HG02852 (cell line): ENCODE measurements around the gene MRPL42.
"Not testable (repeated sequence)": the region's sequence is repeated elsewhere in the genome, so short reads cannot be mapped to it uniquely, and the experiment has no call there.

ENCODE experiments used
- ATAC-seq: cut with Tn5 transposase; IDR thresholded peaks from one replicate; pipeline ENCODE4 v1.9.1; 2021; ENCODE audit warnings: mild to moderate bottlenecking, moderate library complexity; ENCODE audit not compliant: unreplicated experiment

Gene MRPL42

DNA sequence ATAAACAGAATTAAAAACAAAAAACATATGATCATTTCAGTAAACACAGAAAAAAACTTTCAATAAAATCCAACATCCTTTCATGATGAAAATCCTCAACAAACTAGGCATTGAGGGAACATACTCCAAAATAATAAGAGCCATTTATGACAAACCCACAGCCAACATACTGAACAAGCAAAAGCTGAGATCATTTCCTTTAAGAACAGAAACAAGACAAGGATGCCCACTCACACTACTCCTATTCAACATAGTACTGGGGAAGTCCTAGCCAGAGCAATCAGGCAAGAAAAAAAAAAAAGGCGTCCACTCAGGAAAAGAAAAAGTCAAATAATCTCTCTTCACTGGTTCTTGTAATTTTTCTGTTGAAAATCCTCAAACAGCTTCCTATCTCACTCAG lies 30.1 kb downstream of the MRPL42 start:
- no peak for ATAC-seq

DNA sequence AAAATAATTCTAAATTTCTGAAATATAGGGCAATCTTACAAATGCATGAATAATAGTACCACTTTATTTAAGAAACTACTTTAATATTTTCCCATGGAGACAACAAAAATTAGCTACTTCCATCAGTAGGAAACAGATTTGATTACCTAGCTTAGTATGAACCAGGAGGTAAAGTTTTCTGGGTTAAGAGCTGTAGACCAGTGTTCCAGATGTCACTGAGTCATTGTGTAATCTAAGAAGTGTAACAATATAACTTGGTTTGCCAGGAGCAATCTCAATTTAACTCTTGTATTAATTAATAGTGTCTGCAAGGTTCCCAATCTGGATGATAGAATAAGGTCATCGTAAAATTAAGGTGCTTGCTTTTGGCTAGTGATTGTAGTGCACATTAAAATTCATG lies 31.5 kb downstream of the MRPL42 start:
- ATAC-seq = not testable (repeated sequence)

DNA sequence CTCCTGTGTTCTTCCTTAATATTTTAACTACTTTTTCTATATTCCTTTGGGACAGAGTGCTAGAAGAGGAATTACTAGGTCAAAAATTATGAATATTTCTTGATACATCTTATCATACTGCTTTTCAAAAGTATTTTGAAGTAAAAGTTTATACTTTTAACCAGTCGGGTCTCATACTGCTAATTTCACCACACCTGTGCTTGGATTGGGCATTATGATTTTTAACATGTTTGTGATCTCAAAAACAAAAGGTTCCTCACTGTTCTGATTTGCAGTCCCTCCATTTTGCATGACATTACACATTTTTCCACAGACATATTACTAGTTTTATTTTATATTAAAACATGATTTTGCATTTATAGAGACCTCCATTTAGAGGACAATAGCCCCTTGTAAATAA lies 32.9 kb downstream of the MRPL42 start:
- ATAC-seq = no peak

DNA sequence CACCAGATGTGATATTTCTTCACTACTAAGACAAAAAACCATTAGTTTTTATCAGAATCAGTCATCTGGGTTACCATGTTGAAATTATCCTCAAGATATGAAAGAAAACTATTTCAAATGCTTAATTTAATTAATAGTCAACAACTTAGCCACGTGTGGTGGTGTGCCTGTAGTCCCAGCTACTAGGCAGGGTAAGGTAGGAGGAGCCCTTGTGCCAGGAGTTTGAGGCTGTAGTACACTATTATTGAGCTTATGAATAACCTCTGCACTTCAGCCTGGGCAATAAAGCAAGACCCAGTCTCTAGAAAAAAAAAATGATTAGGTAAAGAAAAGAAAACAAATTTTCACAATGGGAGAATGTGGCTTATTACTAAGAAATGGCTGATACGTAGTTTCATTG lies 33.4 kb downstream of the MRPL42 start:
- no peak for ATAC-seq

DNA sequence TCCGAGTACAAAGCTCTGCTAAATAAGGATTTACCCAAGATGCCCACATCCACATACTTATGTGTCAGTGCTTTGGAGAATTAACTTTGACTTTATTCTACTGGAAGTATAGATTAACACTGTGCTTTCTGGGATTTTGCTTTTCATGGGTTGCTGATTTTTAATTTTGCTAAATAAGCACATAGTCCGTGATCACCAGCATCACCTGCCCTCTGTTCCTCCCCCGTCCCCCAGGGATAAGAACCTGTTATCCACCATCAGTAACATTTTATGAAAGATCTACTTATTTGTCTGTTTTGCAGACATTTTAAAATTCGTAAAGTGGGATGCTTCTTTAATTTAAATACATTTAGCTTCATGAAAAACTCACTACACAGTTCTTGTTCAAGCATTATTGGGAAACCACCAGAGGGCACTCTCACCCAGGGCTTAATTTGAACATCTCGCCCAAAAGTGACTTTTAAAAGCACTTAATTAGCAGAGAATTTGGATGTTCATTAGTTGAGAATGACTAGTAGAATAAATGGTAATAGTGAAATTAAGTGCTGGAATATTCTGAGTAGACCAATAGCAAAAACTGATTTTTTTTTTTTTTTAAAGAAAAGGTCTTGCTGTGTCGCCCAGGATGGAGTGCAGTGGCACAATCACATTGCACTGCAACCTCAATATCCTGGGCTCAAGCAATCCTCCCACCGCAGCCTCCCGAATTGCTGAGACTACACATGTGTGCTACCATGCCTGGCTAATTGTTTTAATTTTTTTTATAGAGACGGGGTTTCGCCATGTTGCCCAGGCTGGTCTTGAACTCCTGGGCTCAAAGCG lies 35.7 kb downstream of the MRPL42 start:
- no peak for ATAC-seq

DNA sequence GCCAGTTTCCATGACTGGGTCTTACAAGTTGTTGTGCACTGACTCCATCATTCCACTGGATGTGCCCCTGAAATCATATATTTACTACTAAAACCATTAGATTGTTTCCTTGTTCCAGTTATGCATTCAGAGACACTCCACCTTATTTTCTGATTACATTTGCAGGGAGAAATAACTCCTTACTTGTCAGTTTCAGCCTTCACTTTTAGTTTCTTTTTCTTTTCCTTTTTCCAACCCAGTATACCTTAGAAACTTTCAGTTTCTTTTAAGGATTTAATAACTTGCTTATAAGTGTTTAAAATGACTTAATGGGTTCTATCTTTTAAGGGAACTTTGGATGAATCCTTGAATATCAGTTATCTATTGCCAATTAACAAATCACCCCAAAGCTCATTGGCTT lies 39.9 kb downstream of the MRPL42 start:
- no peak for ATAC-seq

DNA sequence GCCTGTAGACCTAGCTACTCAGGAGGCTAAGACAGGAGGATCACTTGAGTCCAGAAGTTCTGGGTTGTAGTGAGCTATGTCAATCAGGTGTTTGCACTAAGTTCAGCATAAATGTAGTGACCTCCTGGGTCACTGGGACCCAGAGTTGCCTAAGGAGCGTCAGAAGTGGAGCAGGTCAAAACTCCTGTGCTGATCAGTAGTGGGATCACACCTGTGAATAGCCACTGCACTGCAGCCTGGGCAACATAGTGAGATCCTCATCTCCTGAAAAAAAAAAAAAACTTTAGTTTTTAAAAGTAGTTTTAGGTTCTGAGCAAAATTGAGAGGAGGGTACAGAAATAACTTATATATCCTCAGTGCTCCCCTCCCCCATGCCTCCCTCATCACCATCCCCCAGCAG lies 42.2 kb downstream of the MRPL42 start:
- ATAC-seq = no peak

DNA sequence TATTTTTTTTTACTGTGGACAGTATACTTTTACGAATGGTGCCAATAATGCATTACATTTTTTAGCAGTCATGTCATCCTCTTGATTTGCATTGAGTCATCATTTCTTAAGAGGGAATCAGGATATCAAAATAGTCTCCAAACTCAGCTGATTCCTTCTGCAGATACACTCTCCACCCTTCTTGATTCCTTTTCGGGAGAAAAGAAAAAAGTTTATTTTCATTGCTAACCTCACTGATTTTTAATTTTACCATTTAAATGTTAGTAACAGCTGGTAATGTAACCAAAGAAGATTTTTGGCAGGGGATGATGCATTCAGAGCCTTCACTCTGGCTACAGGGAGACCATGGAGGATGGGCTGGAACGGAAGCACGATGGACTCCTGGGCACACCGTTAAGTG lies 47.5 kb downstream of the MRPL42 start:
- no peak for ATAC-seq

DNA sequence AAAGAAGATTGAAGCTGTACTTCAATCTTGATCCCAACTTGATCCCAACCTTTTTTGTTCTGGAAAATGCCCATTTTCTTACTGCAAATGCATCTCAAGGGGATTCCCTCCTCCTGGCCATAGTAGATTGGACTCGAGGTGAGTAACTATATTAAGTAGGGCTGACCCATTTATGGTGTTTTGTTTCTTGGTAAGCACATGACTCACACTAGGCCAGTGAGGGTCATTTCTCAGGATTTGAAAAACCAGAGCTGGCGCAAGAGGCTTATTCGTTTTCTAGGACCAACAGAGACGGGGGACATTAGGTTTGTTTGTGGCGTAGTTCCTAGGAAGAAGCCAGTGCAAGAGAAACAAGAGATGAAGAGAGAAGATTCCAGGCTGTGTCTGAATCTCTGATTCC lies 51.4 kb downstream of the MRPL42 start:
- no peak for ATAC-seq

DNA sequence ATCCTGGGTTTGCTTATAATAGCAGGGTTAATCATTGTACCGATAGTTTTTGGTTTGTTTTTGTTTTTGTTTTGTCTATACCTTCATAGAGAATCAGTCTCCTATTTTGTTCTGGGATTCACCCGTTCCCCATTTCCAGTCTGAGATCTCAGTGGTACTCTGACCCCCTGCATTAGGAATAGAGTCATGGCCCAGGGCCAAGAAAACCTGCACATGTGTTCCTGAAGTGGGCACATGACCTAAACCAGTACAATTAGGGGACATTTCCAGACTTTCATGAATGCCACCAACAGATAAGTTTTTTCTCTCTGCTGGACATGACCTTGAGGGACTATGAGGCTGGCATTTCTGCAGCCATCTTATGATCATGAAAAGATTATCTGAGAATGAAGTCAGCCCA lies 52.5 kb downstream of the MRPL42 start:
- ATAC-seq = no peak

DNA sequence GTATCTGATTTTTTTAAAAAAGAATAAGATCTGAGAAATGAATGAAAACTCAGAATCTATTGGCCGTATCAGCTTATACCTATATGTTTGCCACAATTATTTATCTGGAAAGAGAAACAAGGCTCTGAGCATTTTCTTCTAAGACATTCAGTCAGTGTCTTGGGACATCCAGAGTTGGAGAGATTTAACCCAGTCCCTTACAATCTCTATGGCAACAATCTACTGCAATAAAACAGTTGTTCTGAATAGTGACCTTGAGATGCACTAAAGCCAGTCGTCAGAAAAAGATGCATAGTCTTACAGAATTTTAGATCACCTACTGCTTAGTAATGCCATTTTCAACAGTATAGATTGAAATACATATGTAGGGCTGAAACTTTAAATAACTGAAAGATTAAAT lies 53.1 kb downstream of the MRPL42 start:
- ATAC-seq = no peak

DNA sequence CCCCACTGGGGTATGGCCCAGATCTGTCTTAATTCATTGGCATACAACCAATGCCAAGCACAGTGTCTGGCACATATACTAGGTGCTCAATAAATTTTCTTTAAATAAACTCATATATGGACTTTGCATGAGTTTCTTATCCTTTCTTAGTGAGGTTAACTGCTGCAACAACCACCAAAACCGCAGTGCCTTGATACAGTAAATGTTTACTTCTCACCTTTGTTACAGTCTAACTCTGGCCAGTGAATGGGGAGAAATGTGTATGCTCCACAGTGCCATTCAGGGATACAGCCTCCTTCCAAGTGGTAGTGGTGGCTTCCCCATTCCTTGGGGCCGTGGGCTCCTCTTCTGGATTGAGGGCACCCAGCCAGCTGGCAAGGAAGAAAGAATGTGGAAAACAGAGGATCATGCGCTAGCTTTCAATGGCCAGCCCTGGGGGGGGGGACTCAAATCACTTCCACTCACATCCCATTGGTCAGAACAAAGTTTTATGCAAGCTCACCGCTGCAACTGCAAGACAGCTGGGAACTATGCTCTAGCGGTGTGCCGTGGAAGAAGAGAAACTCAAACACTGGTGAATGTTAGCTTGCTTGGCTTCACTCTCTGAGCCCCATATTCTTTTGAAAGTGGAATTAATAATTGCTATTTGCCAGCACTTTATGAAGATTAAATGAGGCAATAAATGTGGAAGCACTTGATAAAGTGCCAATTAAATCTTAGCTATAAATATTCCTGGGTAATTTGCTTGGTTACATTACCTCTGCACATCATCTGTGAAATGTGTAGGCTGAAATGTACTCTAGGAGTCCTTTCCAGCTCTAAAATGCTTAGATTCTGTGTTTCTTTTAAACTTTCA lies 54.1 kb downstream of the MRPL42 start:
- ATAC-seq = no peak

DNA sequence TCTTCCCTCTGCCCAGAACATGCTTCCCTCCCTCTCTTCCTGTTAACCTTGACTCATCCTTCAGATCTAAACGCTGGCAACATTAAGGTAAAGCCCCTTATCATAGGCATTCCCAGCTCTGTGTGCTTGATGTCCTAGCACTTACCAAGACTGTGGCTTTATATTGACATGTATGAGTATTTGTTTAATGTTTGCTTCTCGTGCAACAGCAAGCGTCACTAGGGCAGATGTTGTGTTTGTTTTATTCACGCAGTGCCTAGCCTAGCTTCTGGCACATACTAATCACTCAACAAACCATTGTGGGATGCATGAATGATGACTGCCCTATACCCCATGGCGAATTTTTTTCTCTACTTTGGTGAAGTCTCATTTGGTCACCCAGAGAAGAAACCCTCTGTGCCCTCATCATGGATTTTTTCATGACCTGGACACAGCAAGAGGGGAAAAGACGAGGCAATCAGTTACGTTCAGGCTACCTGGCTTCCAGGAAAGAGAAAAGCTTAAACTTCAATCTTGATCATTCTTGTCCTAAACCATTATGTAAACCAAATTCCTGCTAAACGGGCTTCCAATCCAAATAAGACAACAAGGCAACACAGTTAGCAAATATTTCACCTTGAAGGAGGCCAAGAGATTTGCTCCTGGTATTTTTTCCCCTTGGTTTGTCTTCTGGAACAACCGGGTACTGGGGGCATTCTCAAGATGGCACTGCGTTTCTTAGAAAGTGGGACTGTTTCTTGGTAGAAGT lies 57.2 kb downstream of the MRPL42 start:
- no peak for ATAC-seq

DNA sequence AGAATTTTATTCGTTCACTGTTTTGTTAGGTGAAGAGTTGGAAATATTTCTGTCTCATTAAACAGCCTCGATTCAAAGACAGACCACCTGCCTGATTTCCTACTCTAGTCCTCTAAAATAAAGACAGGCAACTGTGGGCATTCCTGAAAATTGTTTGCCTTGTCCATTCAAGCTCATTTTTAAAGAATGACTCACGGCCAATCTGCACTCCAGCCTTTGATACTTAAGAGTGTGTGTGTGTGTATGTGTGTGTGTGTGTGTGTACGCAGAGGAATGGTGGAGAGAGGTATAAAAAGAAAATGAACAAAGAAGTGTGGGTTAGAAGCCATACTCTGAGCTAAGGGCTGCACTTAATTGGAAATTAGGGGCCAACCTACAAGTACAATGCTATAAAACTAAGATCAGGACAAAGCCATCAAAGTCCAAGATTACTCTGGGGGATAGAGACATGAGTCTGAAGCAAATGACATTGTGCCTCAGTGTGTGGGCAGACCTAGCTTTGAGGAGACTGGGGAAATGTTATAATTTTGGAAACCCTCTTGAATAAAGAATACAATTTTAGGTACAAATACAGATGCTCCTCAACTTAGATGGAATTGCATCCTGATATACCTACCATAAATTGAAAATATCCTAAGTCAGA lies 59.6 kb downstream of the MRPL42 start:
- ATAC-seq = no peak

DNA sequence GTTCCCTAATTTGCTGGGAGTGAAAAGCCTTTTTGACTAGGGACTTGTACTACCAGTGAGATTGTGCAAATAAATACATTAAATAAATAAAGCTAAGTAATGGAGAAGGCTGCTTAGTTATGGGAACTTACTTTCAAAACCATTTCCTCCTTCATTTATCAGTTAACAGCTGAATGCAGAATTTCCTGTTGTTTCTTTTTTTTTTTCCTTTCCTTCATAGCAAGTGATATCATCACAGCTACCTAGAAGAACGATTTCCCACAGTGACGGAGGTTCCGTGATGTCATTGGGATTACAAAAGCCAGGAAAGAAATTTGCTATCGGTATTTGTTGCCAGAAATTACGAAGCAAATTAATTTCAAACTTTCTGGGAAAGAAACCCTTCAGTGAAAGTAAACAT lies 63.0 kb downstream of the MRPL42 start:
- no peak for ATAC-seq

DNA sequence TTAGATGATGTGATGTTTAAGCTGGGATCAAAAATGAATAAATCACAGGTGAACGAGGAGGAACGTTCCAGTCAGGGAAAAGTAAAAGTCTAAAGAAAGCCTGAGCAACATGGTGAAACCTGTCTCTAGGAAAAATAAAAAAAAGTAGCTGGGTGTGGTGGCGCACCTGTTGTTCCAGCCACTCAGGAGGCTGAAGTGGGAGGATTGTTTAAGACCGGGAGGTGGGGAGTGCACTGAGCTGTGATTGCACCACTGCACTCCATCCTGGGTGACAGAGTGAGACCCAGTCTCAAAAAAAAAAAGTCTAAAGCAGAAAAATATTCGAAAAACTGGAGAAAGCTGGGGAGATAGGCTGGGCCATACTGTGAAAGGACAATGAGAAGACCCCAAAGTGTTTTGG lies 66.0 kb downstream of the MRPL42 start:
- ATAC-seq = no peak

DNA sequence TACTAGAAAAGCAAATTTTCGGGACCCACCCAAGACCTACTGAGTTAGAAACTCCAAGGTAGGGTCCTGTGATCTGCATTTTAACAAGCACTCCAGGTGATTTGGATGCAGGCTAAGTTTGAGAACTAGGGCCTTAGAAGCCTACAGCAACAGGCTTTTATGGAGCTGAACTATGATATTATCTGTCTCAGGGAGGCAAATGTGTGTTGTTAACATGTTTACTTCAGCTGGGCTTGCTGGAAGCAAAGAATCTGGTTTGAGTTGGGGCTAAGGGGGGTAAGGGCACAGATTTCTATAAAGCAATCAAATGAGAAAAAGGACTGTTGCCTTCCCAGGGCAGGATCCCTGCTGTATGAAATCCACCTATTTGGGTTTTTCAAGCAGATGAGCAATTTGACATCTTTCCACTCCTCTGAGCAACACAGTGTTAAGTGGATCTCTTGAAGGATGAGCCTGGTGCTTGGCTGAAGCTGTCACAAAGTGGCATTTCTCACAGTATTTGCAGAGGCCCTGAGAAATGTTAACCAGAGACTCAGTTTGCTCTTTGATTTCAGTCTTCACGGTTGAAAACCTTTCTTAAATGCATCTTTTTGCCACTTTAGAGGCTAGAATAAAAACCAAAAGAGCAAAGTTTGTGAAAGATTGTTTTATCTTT lies 68.9 kb downstream of the MRPL42 start:
- ATAC-seq = peak; percentile 12

DNA sequence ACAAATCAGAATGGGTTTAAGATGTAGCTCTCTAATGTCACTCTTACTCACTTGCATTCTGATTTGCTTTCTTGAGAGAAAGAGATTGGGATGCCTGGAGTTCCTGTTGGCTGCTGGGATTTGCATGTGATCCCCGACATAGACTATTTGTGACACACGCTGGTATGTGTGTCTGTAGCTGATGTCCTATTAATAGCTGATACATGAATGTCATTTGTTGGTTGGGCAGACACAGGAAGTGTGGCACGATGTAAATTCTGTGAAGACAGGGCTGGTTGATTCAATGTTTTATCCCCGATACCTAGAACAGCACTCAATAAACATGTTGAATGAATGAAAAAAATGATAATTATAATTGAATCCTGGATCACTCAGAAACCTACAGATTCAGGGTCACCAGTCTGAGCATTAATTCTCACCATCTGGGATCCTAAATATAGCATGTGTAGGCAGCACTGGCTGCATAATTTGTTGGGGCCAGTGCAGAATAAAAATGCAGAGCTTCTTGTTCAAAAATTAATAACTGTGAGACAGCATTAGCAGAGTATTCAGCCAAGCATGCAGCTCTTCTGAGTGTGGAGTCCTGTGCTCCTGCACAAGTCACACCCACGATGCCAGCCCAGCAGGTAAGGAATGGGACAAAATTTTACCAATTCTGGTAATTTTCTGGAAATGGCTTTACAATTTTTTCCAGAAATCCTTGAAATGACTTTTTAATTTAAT lies 69.6 kb downstream of the MRPL42 start:
- ATAC-seq = peak; percentile 83

DNA sequence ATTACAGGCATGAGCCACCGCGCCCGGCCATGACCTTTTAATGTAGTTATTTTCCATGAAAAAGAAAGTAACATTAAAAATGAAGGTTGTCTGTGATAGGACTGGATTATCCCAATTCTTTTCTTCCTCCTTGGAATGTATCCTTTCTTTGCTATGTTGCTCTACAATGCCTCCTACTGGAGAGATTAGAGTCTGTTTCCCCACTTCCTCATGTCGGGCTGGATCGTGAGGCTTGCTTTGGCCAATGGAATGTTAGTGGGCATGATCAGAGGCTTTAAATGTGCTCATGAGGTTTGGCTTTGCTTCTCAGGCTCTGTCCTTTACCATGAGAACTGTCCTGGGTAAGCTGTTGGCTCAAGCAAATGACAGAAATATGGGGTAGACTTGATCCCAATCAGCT lies 70.5 kb downstream of the MRPL42 start:
- no peak for ATAC-seq

DNA sequence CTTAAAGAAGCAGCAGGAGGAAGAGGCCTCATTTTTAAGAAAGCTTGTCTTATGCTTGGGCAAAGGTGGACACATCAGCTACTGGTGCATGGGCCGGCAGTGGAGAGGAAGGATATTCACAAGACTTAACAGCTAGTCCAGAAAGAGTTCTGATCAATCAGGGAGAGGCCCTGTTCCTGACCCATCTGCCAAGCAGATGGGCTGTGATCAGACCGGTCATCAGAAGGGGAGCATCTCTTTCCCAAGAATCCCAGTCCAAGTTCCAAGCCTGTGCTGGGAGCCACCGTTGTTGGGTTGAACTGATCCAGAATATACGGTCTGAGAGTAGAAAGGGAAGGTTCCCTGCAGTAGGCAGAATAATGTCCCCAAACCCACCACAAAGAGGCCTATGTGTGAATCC lies 72.5 kb downstream of the MRPL42 start:
- no peak for ATAC-seq
